ENCODE data around the gene TNK1.

Gene TNK1

GRCh38 chr17:7411427-7411750 lies 30.5 kb downstream of the TNK1 start:
- DNase-seq (ENCODE audit: low spot score) = no peak

- no peak for DNase-seq (ENCODE audit: low spot score)
Observed at GRCh38 chr17:7413346-7413985, 32.6 kb downstream of the TNK1 start.

GRCh38 chr17:7414837-7415236 lies 33.9 kb downstream of the TNK1 start:
- DNase-seq (ENCODE audit: low spot score) = no peak

- no peak for DNase-seq (ENCODE audit: low spot score)
Observed at GRCh38 chr17:7415784-7416183, 34.9 kb downstream of the TNK1 start.

DNA sequence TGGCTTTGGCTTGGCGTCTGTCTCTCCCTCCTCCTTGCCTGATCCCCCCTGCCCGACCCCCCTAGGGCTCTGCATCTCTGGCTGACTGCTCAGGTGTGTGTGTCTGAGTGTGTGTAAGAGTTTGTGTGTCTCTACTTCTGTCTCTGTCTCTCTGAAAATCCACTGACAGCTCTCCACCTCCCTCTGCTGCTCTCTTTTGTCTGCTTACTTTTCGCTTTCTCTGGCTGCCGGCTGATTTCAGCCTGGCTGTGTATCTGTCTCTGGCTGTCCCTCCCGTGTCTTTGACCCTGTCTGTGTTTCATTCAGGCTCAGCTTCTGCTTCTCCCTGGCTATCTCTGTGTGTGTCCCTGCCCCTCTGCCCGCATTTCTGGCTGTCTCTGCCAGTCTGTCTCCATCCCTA lies 35.4 kb downstream of the TNK1 start:
- DNase-seq (ENCODE audit: low spot score) = no peak

- DNase-seq (ENCODE audit: low spot score) = no peak
Observed at GRCh38 chr17:7417056-7417655, 36.3 kb downstream of the TNK1 start.

DNA sequence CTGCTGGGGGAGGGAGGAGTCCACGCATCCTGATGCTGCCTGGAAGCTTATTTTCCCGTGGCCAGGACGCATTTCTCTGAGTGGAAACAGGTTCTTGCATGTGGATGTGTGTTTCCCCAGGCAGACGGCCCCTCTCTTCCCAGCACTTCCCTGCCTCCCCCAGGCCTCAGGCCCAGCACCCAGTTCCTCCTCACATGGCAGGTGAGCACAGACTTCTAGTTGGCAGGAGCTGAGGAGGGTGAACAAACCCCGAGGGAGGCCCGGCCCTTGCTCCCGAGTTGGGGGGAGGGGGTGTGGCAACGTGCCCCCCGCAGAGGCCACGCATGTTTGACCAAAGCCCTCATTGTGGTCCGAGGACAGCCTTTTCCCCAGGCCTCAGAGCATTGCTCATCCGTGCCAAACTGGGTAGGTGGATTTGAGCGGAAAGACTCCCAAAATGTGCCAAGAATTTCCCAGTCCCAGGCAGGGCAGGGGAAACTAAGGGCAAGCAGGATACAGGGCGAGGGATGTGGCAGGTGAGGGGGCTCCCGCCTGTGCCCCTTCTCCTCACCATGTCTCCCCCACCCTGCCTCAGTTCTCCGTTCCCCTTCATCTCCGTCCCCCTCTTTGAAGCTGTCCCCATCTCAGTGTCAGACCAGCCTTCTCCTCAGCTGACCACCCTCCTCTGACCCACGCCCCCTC lies 37.7 kb downstream of the TNK1 start:
- DNase-seq (ENCODE audit: low spot score) = no peak

DNA sequence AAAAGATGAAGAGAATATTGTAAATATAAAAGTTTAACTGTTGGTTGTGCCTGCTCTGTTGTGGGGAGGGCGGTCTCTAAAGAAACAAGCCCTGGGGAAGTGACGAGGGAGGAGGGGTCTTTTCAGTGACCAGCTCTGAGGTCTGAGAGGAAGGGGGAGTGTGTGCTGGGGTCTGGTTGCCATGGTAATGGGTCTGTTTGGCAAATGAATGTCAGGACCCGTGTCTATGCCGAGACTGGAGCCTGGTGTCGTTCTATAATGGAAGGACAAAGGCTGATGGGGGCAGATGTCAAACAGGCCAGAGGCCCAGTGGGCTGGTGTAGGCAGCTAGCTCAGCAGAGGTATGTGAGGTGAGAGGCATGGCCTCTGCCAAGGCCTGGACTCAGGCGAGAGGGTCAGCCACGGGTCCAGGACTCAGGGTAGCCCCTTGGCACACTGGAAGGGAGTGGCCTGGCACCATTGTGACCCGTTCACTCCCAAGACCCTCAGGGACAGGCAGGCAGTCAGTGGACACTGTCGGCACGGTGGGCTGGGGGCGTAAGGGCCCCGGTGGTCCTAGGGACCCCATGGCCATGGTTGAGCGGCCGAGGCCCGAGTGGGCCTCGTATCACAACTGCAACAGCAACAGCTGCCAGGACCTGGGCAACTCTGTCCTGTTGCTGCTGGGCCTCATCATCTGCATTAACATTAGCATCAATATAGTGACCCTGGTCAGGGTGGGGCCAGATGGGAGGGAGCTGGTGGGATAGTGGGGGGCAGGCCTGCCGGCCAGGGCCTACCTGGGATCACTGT lies 39.1 kb downstream of the TNK1 start, which contains the start of gene SPEM1:
SPEM1 (plus strand) TSS at position 506 of the 792 bp plus-strand sequence; CDS start at position 567, 61 bp downstream.
- no peak for DNase-seq (ENCODE audit: low spot score)

DNA sequence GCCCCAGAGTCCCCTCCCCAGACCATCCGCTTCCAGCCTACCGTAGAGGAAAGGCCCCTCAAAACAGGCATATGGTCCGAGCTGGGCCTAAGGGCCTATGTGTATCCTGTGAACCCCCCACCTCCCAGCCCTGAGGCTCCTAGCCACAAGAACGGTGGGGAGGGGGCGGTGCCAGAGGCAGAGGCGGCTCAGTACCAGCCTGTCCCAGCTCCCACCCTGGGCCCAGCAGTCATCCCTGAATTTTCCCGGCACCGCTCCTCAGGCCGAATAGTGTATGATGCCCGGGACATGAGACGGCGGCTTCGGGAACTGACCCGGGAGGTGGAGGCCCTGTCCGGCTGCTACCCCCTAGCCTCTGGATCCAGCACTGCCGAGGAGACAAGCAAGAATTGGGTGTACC lies 40.3 kb downstream of the TNK1 start:
- no peak for DNase-seq (ENCODE audit: low spot score)

DNA sequence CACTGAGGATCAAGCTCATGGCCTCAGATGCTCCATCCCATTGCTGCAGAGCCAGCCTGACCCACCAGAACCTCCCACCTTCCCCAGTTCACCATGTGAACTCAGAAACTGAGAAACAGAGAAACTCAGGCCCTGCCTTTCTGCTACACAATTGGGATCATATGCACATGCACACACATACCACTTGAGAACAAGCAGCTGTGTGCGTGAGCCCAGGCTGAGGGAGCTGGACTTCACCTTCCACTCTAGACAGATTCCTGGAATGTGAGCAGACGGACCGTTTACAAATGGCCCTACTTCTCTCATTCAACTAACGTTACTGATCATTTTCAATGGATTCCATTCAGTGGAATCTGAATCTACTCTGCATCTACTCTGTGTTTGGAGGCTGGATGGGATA lies 42.8 kb downstream of the TNK1 start:
- no peak for DNase-seq (ENCODE audit: low spot score)

- no peak for DNase-seq (ENCODE audit: low spot score)
Observed at GRCh38 chr17:7425316-7425715, 44.4 kb downstream of the TNK1 start, which contains the start of gene SPEM2. TSS of gene SPEM2 (plus strand) at chr17:7425616. CDS start at chr17:7425689, 73 bp downstream.

GRCh38 chr17:7425756-7426155 lies 44.9 kb downstream of the TNK1 start:
- DNase-seq (ENCODE audit: low spot score) = no peak

- no peak for DNase-seq (ENCODE audit: low spot score)
Observed at GRCh38 chr17:7426203-7426863, 45.4 kb downstream of the TNK1 start.

- no peak for DNase-seq (ENCODE audit: low spot score)
Observed at GRCh38 chr17:7426896-7427489, 46.1 kb downstream of the TNK1 start.

DNA sequence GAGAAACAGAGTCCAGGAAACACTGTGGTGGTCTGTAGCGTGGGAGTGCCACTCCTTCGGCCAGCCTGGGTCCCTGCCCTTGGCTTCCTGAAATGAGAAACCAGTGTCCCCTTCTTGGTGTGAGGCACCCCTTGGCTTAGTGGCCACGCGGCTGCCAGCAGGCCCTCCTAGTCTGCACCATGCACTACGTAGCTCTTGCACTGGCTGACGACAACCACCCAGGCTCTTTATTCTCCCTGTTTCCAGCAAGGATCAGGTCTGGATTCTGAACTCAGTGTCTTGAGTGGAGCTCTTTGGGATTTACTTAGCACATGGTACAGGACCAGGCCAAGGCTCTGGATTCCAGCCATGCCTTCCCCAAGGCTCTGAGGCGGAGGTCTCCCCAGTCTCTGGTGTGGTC lies 46.7 kb downstream of the TNK1 start:
- no peak for DNase-seq (ENCODE audit: low spot score)

- DNase-seq (ENCODE audit: low spot score) = no peak
Observed at GRCh38 chr17:7428557-7428956, 47.7 kb downstream of the TNK1 start, which contains the start of gene SPEM3. TSS of gene SPEM3 (plus strand) at chr17:7428857. CDS start at chr17:7428903, 46 bp downstream.

DNA sequence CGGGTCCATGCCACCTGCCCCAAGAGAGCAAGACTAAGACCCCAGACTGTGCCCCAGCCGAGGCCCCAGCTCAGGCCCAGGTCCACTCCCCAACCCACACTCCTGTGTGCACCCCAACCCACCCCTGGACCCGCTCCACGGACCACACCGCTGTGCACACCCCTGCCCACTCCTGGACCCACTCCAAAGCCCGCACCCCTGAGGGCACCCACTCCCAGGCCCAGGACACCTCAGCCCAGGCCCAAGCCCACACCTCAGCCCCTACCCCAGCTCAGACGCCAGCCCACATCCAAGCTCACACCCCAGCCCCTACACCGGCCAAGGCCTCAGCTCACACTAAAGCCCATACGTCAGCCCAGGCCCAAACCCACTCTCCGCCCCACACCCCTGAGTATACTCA lies 48.8 kb downstream of the TNK1 start:
- DNase-seq (ENCODE audit: low spot score) = no peak

DNA sequence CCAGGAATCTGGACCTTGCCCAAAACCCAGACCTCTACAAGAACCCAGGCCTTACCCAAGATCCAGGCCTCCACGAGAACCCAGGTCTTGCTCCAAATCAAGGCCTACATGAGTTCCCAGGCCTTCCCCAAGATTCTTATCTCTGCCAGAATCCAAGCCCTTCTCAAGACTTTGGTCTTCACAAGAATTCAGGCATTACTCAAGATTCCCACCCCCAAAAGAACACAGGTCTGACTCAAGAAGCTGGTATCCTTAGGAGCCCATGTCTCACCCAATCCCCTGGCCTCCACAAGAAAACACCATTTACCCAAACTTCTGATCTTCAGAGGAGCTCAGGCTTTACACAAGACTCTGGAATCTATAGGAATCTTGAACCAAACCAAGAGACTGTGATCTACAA lies 50.3 kb downstream of the TNK1 start:
- DNase-seq (ENCODE audit: low spot score) = no peak

DNA sequence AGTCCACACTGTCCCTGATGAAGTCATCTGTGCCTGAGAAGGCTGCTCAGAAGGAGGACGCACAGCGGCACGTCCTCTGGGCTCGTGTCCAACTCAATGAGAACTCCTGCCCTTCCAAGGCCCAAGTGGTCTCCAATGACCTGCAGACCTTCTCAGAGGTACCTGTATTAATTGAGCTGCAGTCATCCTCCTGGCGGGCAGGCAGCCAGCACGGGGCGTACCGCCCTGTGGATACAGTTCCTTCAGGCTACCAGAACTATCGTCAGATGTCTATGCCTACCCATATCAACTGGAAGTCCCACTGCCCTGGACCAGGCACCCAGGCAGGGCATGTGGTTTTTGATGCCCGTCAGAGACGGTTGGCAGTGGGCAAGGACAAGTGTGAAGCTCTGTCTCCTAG lies 51.4 kb downstream of the TNK1 start:
- DNase-seq (ENCODE audit: low spot score) = no peak

- no peak for DNase-seq (ENCODE audit: low spot score)
Observed at GRCh38 chr17:7435676-7436555, 55.0 kb downstream of the TNK1 start.
